Liver (tissue), 9 donors: ENCODE measurements around the gene AXDND1. TPM values are rescaled to one million over a fixed set of nuclear protein-coding genes. Genes with fewer than 3 reads are reported as not detected.

Experiments
- DNase-seq: peaks from one replicate; pipeline ENCODE4 v3.0.0-alpha.2; 2017; ENCODE audit warnings: low spot score
- H3K27ac ChIP-seq, 2 donors: one replicate each; pipeline ENCODE4 v1.7.0; 2013; ENCODE audit warnings: inconsistent platforms in 2 of 2, low read length in 2 of 2, control low read depth in 1 of 2, low read depth in 1 of 2, mild to moderate bottlenecking in 1 of 2
- H3K27me3 ChIP-seq, 4 donors: one replicate each; pipeline versions ENCODE4 v1.6.1 to v1.7.0; 2013; ENCODE audit warnings: low read length in 3 of 4, inconsistent platforms in 1 of 4, mild to moderate bottlenecking in 1 of 4, moderate library complexity in 1 of 4; ENCODE audit not compliant: control insufficient read depth in 4 of 4, insufficient read depth in 4 of 4
- H3K36me3 ChIP-seq, 4 donors: one replicate each; pipeline versions ENCODE4 v1.6.1 to v1.7.0; 2013; ENCODE audit warnings: low read length in 3 of 4, mild to moderate bottlenecking in 3 of 4, low read depth in 1 of 4, moderate library complexity in 1 of 4; ENCODE audit not compliant: control insufficient read depth in 4 of 4, insufficient read depth in 3 of 4
- H3K4me1 ChIP-seq, 4 donors: one replicate each; pipeline versions ENCODE4 v1.6.1 to v1.7.0; 2013; ENCODE audit warnings: low read length in 3 of 4, mild to moderate bottlenecking in 3 of 4, moderate library complexity in 1 of 4; ENCODE audit not compliant: control insufficient read depth in 4 of 4, insufficient read depth in 4 of 4
- H3K4me3 ChIP-seq, 3 donors: one replicate each; pipeline versions ENCODE4 v1.6.1 to v1.7.0; 2013; ENCODE audit warnings: low read length in 3 of 3, control low read depth in 1 of 3, low read depth in 1 of 3, mild to moderate bottlenecking in 1 of 3
- H3K9ac ChIP-seq, 2 donors: one replicate each; pipeline ENCODE4 v1.7.0; 2013; ENCODE audit warnings: low read length in 2 of 2, mild to moderate bottlenecking in 2 of 2, moderate library complexity in 2 of 2, control low read depth in 1 of 2, low read depth in 1 of 2
- H3K9me3 ChIP-seq, 4 donors: one replicate each; pipeline versions ENCODE4 v1.6.1 to v1.7.0; 2013; ENCODE audit warnings: low read length in 3 of 4; ENCODE audit not compliant: control insufficient read depth in 4 of 4
- FOXA1 ChIP-seq: IDR thresholded peaks from 2 replicates; pipeline ENCODE4 v1.6.1; 2016; ENCODE audit warnings: antibody characterized with exemption
- GABPA ChIP-seq, 2 donors: IDR thresholded peaks in 1 of 2; conservative IDR thresholded peaks in 1 of 2; 2 replicates each; pipeline ENCODE4 v1.6.1; 2016; ENCODE audit warnings: antibody characterized with exemption in 2 of 2, mild to moderate bottlenecking in 1 of 2, moderate library complexity in 1 of 2
- JUND ChIP-seq, 2 donors: IDR thresholded peaks; 2 replicates each; pipeline ENCODE4 v1.6.1; 2016; ENCODE audit warnings: antibody characterized with exemption in 2 of 2
- MAX ChIP-seq: IDR thresholded peaks from 2 replicates; pipeline ENCODE4 v1.6.1; 2016; ENCODE audit warnings: antibody characterized with exemption
- NR2F2 ChIP-seq: IDR thresholded peaks from 2 replicates; pipeline ENCODE4 v1.6.1; 2016; ENCODE audit warnings: antibody characterized with exemption
- RAD21 ChIP-seq, 2 donors: IDR thresholded peaks; 2 replicates each; pipeline ENCODE4 v1.6.1; 2016; ENCODE audit warnings: antibody characterized with exemption in 2 of 2, mild to moderate bottlenecking in 2 of 2
- RXRA ChIP-seq, 2 donors: IDR thresholded peaks; 2 replicates each; pipeline ENCODE4 v1.6.1; 2017 to 2018; ENCODE audit warnings: antibody characterized with exemption in 2 of 2, mild to moderate bottlenecking in 1 of 2
- SP1 ChIP-seq: IDR thresholded peaks from 2 replicates; pipeline ENCODE4 v1.6.1; 2018; ENCODE audit warnings: antibody characterized with exemption, mild to moderate bottlenecking
- TAF1 ChIP-seq: conservative IDR thresholded peaks from 2 replicates; pipeline ENCODE4 v1.6.1; 2016; ENCODE audit warnings: antibody characterized with exemption, mild to moderate bottlenecking
- YY1 ChIP-seq: IDR thresholded peaks from 2 replicates; pipeline ENCODE4 v1.6.1; 2016; ENCODE audit warnings: antibody characterized with exemption, mild to moderate bottlenecking
- WGBS: extraction: QIAGEN DNeasy Blood & Tissue Kit; methylation state at CpG from one replicate; pipeline ENCODE4 v1.1.7; 2013; 5-methylcytosine and 5-hydroxymethylcytosine counted together
- polyA plus RNA-seq, 2 donors: library from polyadenylated mRNA; stranded (reverse) in 1 of 2; unstranded in 1 of 2; fragments of 200-250 nt in 1 of 2; fragments of >200 nt in 1 of 2; fragmentation: Nextera tagmentation in 1 of 2; extraction: Ambion mirVana in 1 of 2; gene quantifications; one replicate each; pipeline versions ENCODE4 v1.2.1 to v1.2.3, GENCODE V29; 2013 to 2015
- total RNA-seq, 2 donors: library from RNA; depleted of rRNA; stranded (reverse); fragments of >200 nt; gene quantifications; one replicate each; pipeline ENCODE4 v1.2.3, GENCODE V29; 2014
- TF ChIP-seq, protein P1 (sequence below): IDR thresholded peaks from 2 replicates; pipeline ENCODE4 v1.6.1; 2016; ENCODE audit warnings: antibody characterized with exemption
- TF ChIP-seq, protein P2 (sequence below): IDR thresholded peaks from 2 replicates; pipeline ENCODE4 v1.6.1; 2016; ENCODE audit warnings: antibody characterized with exemption, mild to moderate bottlenecking
- TF ChIP-seq, protein P3 (sequence below): fragments of 150-350 bp; IDR thresholded peaks from 2 replicates; pipeline ENCODE4 v1.5.1; 2017; ENCODE audit warnings: improper control_type of control experiment, low read depth, low read length; ENCODE audit not compliant: missing input control
- TF ChIP-seq, protein P4 (sequence below): IDR thresholded peaks from 2 replicates; pipeline ENCODE4 v1.6.1; 2016; ENCODE audit warnings: antibody characterized with exemption
- donor health status: healthy.
- donor health status: healthy.
- donor health status: healthy.
- donor health status: healthy.
- donor health status: healthy.

The AXDND1 gene
- total and polyA plus RNA-seq, 4 donors, result 0.25 TPM; not detected in 3

- no peak for TF ChIP-seq TAF1
- TF ChIP-seq YY1, result no peak
- TF ChIP-seq RXRA (IDR thresholded peaks at IDR 0.05), result no peak
These were observed 108.9 kb downstream of the AXDND1 start (continued) for GRCh38 chr1:179474713-179475112.

- Histone ChIP-seq H3K9ac (no peak overlapping the region), H3K36me3 (no peaks in the 10 kb centered on the region), H3K27me3 (no peaks in the 10 kb centered on the region), H3K4me3 (no peak overlapping the region), H3K4me1 (no peaks in the 10 kb centered on the region), H3K27ac (no peak overlapping the region), H3K9me3 (peaks cover 4 to 27% (median 10%) of the 10 kb centered on the region in 4 donors)
- TF ChIP-seq TAF1 (no peak), RAD21 (IDR thresholded peaks at IDR 0.05) (no peak), RXRA (IDR thresholded peaks at IDR 0.05) (no peak), FOXA1 (no peak), NR2F2 (no peak), YY1 (no peak), GABPA (IDR thresholded peaks at IDR 0.05 in 1 of 2, conservative IDR thresholded peaks at IDR 0.05 in 1 of 2) (no peak), JUND (IDR thresholded peaks at IDR 0.05) (no peak), SP1 (no peak), MAX (no peak)
- TF ChIP-seq, protein P1, sequence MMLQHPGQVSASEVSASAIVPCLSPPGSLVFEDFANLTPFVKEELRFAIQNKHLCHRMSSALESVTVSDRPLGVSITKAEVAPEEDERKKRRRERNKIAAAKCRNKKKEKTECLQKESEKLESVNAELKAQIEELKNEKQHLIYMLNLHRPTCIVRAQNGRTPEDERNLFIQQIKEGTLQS, result no peak
- TF ChIP-seq, protein P2, sequence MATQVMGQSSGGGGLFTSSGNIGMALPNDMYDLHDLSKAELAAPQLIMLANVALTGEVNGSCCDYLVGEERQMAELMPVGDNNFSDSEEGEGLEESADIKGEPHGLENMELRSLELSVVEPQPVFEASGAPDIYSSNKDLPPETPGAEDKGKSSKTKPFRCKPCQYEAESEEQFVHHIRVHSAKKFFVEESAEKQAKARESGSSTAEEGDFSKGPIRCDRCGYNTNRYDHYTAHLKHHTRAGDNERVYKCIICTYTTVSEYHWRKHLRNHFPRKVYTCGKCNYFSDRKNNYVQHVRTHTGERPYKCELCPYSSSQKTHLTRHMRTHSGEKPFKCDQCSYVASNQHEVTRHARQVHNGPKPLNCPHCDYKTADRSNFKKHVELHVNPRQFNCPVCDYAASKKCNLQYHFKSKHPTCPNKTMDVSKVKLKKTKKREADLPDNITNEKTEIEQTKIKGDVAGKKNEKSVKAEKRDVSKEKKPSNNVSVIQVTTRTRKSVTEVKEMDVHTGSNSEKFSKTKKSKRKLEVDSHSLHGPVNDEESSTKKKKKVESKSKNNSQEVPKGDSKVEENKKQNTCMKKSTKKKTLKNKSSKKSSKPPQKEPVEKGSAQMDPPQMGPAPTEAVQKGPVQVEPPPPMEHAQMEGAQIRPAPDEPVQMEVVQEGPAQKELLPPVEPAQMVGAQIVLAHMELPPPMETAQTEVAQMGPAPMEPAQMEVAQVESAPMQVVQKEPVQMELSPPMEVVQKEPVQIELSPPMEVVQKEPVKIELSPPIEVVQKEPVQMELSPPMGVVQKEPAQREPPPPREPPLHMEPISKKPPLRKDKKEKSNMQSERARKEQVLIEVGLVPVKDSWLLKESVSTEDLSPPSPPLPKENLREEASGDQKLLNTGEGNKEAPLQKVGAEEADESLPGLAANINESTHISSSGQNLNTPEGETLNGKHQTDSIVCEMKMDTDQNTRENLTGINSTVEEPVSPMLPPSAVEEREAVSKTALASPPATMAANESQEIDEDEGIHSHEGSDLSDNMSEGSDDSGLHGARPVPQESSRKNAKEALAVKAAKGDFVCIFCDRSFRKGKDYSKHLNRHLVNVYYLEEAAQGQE, result no peak
- TF ChIP-seq, protein P3, sequence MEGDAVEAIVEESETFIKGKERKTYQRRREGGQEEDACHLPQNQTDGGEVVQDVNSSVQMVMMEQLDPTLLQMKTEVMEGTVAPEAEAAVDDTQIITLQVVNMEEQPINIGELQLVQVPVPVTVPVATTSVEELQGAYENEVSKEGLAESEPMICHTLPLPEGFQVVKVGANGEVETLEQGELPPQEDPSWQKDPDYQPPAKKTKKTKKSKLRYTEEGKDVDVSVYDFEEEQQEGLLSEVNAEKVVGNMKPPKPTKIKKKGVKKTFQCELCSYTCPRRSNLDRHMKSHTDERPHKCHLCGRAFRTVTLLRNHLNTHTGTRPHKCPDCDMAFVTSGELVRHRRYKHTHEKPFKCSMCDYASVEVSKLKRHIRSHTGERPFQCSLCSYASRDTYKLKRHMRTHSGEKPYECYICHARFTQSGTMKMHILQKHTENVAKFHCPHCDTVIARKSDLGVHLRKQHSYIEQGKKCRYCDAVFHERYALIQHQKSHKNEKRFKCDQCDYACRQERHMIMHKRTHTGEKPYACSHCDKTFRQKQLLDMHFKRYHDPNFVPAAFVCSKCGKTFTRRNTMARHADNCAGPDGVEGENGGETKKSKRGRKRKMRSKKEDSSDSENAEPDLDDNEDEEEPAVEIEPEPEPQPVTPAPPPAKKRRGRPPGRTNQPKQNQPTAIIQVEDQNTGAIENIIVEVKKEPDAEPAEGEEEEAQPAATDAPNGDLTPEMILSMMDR, result no peak
- TF ChIP-seq, protein P4, sequence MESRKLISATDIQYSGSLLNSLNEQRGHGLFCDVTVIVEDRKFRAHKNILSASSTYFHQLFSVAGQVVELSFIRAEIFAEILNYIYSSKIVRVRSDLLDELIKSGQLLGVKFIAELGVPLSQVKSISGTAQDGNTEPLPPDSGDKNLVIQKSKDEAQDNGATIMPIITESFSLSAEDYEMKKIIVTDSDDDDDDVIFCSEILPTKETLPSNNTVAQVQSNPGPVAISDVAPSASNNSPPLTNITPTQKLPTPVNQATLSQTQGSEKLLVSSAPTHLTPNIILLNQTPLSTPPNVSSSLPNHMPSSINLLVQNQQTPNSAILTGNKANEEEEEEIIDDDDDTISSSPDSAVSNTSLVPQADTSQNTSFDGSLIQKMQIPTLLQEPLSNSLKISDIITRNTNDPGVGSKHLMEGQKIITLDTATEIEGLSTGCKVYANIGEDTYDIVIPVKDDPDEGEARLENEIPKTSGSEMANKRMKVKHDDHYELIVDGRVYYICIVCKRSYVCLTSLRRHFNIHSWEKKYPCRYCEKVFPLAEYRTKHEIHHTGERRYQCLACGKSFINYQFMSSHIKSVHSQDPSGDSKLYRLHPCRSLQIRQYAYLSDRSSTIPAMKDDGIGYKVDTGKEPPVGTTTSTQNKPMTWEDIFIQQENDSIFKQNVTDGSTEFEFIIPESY, result no peak
- no peak for DNase-seq
- 53% methylated on average over 2 of the region's 2 CpGs for WGBS
These were observed 110.7 kb downstream of the AXDND1 start for GRCh38 chr1:179476484-179476883.
